Neural progenitor cell (in vitro differentiated cells): ENCODE measurements around the gene SELENOM.

ENCODE experiments used
- CTCF ChIP-seq: fragments of 200-600 bp; sonication (generic); IDR thresholded peaks from 2 replicates; pipeline ENCODE4 v1.5.1; 2017; ENCODE audit warnings: antibody characterized with exemption, mild to moderate bottlenecking
- EZH2phosphoT487 ChIP-seq: fragments of 200-600 bp; sonication (generic); IDR thresholded peaks from 2 replicates; pipeline ENCODE4 v1.6.1; 2017; ENCODE audit warnings: antibody characterized with exemption

GRCh38 chr22:31103899-31104694, 3.3 kb downstream of the SELENOM start:
- TF ChIP-seq EZH2phosphoT487 (no peak), CTCF (no peak)
